HEK293 (cell line): ENCODE data around the gene CRIP1.

ENCODE experiments used
- CTCF ChIA-PET: fragments of 350-600 bp; formaldehyde crosslinking; extraction: SDS; loops from one replicate; lab custom pipeline; 2021; ENCODE audit warnings: antibody characterized with exemption; lab: Yijun Ruan, JAX
- POLR2A ChIA-PET: fragments of 300-600 bp; formaldehyde crosslinking; extraction: SDS; loops from one replicate; lab custom pipeline; 2020; ENCODE audit warnings: antibody characterized with exemption, inconsistent platforms; lab: Yijun Ruan, JAX
- H3K27ac ChIP-seq: fragments of 200-500 bp; sonication (Bioruptor generic); 2 replicates; pipeline ENCODE4 v1.5.1; 2014; ENCODE audit warnings: low read depth, low read length, control low read depth, inconsistent platforms; ENCODE audit errors: extremely low read depth
- H3K36me3 ChIP-seq, 2 experiments: fragments of 200-500 bp in 1 of 2; sonication (Bioruptor generic) in 1 of 2; 1 replicate in 1 of 2; 2 replicates in 1 of 2; pipeline ENCODE4 v1.5.1; 2014 to 2017; ENCODE audit warnings: inconsistent platforms in 2 of 2, low read length in 2 of 2; ENCODE audit not compliant: control insufficient read depth in 2 of 2, insufficient read depth in 1 of 2
- H3K4me1 ChIP-seq: fragments of 200-500 bp; sonication (Bioruptor generic); 2 replicates; pipeline ENCODE4 v1.5.1; 2014; ENCODE audit warnings: mild to moderate bottlenecking, low read length, inconsistent platforms; ENCODE audit not compliant: control insufficient read depth, insufficient read depth
- H3K4me3 ChIP-seq: 2 replicates; pipeline ENCODE4 v1.5.1; 2011; ENCODE audit warnings: low read depth, mild to moderate bottlenecking, control low read depth, low read length, moderate library complexity
- H3K9me3 ChIP-seq: fragments of 200-500 bp; sonication (Bioruptor generic); 2 replicates; pipeline ENCODE4 v1.5.1; 2014; ENCODE audit warnings: low read depth, low read length, inconsistent platforms; ENCODE audit not compliant: control insufficient read depth, insufficient read depth
- BCL11A ChIP-seq: fragments of 450-650 bp; formaldehyde crosslinking; IDR thresholded peaks from 2 replicates; pipeline ENCODE4 v1.5.1; 2016; ENCODE audit warnings: low read depth, missing biosample characterization, missing genetic modification characterization
- INSM2 ChIP-seq: fragments of 450-650 bp; formaldehyde crosslinking; IDR thresholded peaks from 2 replicates; pipeline ENCODE4 v1.5.1; 2016; ENCODE audit warnings: missing biosample characterization, missing genetic modification characterization
- KLF16 ChIP-seq: fragments of 450-650 bp; formaldehyde crosslinking; IDR thresholded peaks from 2 replicates; pipeline ENCODE4 v1.5.1; 2017; ENCODE audit warnings: missing biosample characterization, missing genetic modification characterization
- MYNN ChIP-seq: fragments of 450-650 bp; formaldehyde crosslinking; IDR thresholded peaks from 2 replicates; pipeline ENCODE4 v1.5.1; 2016; ENCODE audit warnings: missing biosample characterization, missing genetic modification characterization, borderline replicate concordance
- PRDM10 ChIP-seq: fragments of 450-650 bp; formaldehyde crosslinking; IDR thresholded peaks from 2 replicates; pipeline ENCODE4 v1.5.1; 2016; ENCODE audit warnings: missing biosample characterization, missing genetic modification characterization
- PRDM4 ChIP-seq: fragments of 450-650 bp; formaldehyde crosslinking; IDR thresholded peaks from 2 replicates; pipeline ENCODE4 v1.5.1; 2017; ENCODE audit warnings: missing biosample characterization, missing genetic modification characterization
- REST ChIP-seq: fragments of 450-650 bp; formaldehyde crosslinking; IDR thresholded peaks from 2 replicates; pipeline ENCODE4 v1.5.1; 2016; ENCODE audit warnings: missing biosample characterization, missing genetic modification characterization
- SCRT2 ChIP-seq: fragments of 450-650 bp; formaldehyde crosslinking; IDR thresholded peaks from 2 replicates; pipeline ENCODE4 v1.5.1; 2016; ENCODE audit warnings: missing biosample characterization, missing genetic modification characterization
- SP2 ChIP-seq: fragments of 450-650 bp; formaldehyde crosslinking; IDR thresholded peaks from 2 replicates; pipeline ENCODE4 v1.5.1; 2016; ENCODE audit warnings: missing biosample characterization, missing genetic modification characterization
- ZBTB48 ChIP-seq: fragments of 450-650 bp; formaldehyde crosslinking; IDR thresholded peaks from 2 replicates; pipeline ENCODE4 v1.5.1; 2016; ENCODE audit warnings: missing biosample characterization, missing genetic modification characterization
- ZIC2 ChIP-seq: fragments of 450-650 bp; formaldehyde crosslinking; IDR thresholded peaks from 2 replicates; pipeline ENCODE4 v1.5.1; 2016; ENCODE audit warnings: missing biosample characterization, missing genetic modification characterization
- ZNF155 ChIP-seq: fragments of 450-650 bp; formaldehyde crosslinking; IDR thresholded peaks from 2 replicates; pipeline ENCODE4 v1.5.1; 2016; ENCODE audit warnings: missing biosample characterization, missing genetic modification characterization
- ZNF2 ChIP-seq: fragments of 450-650 bp; formaldehyde crosslinking; IDR thresholded peaks from 2 replicates; pipeline ENCODE4 v1.5.1; 2016; ENCODE audit warnings: missing biosample characterization, missing genetic modification characterization
- ZNF221 ChIP-seq: fragments of 450-650 bp; formaldehyde crosslinking; IDR thresholded peaks from 2 replicates; pipeline ENCODE4 v1.5.1; 2017; ENCODE audit warnings: missing biosample characterization, missing genetic modification characterization, borderline replicate concordance
- ZNF350 ChIP-seq: fragments of 450-650 bp; formaldehyde crosslinking; IDR thresholded peaks from 2 replicates; pipeline ENCODE4 v1.5.0; 2017; ENCODE audit warnings: missing biosample characterization, mild to moderate bottlenecking, missing genetic modification characterization
- ZNF529 ChIP-seq: fragments of 450-650 bp; formaldehyde crosslinking; IDR thresholded peaks from 2 replicates; pipeline ENCODE4 v1.5.1; 2017; ENCODE audit warnings: missing genetic modification characterization, missing biosample characterization; ENCODE audit not compliant: insufficient replicate concordance
- ZNF548 ChIP-seq: fragments of 450-650 bp; formaldehyde crosslinking; IDR thresholded peaks from 2 replicates; pipeline ENCODE4 v1.5.1; 2016; ENCODE audit warnings: missing biosample characterization, missing genetic modification characterization
- ZNF610 ChIP-seq: fragments of 450-650 bp; formaldehyde crosslinking; IDR thresholded peaks from 2 replicates; pipeline ENCODE4 v1.5.1; 2016; ENCODE audit warnings: missing biosample characterization, missing genetic modification characterization, borderline replicate concordance
- ZNF654 ChIP-seq: fragments of 450-650 bp; formaldehyde crosslinking; IDR thresholded peaks from 2 replicates; pipeline ENCODE4 v1.5.1; 2016; ENCODE audit warnings: low read depth, missing biosample characterization, missing genetic modification characterization
- ZNF660 ChIP-seq: fragments of 450-650 bp; IDR thresholded peaks from 2 replicates; pipeline ENCODE4 v1.5.1; 2018; ENCODE audit warnings: missing biosample characterization, mild to moderate bottlenecking, missing genetic modification characterization

CRIP1 gene

GRCh38 chr14:105527381-105527825, 40.7 kb downstream of the CRIP1 start:
- Histone ChIP-seq H3K4me3 (peak overlapping the region; percentile 56), H3K27ac (peak overlapping the region; percentile 74; the same call in 1 of the 2 replicates), H3K9me3 (no peaks in the 10 kb centered on the region), H3K4me1 (0 out of 2 replicates have a peak, but pooled peaks cover 2% of the 10 kb centered on the region), H3K36me3 (peaks cover 0 to 24% of the 10 kb centered on the region in 2 experiments; a peak in 1 of 3 replicates)
- no peak for TF ChIP-seq SCRT2 (tag by site-specific recombination)
- no peak for TF ChIP-seq MYNN (tag by site-specific recombination)
- no peak for TF ChIP-seq ZNF610 (tag by site-specific recombination)
- TF ChIP-seq ZNF155 (tag by site-specific recombination): no peak
- no peak for TF ChIP-seq ZNF529
- ChIA-PET POLR2A (no interaction called here), CTCF (interaction anchor here (0.6 to 2.1 kb wide), 3 partner anchors 10 to 584 kb away, joined by 3 to 8 read pairs (median 3); no protein-coding TSS in a partner anchor)

- H3K27ac ChIP-seq: peak overlapping the region; percentile 74; the same call in 1 of the 2 replicates
- no peaks in the 10 kb centered on the region for H3K9me3 ChIP-seq
- peaks cover 0 to 24% of the 10 kb centered on the region in 2 experiments; a peak in 1 of 3 replicates for H3K36me3 ChIP-seq
- H3K4me1 ChIP-seq: 0 out of 2 replicates have a peak, but pooled peaks cover 2% of the 10 kb centered on the region
- POLR2A ChIA-PET: interaction anchor here (0.6 to 1.0 kb wide), 4 partner anchors 38 to 227 kb away, joined by 3 to 4 read pairs (median 3); partner anchors contain the start of gene BRF1
- peak overlapping the region; percentile 40 for H3K4me3 ChIP-seq
- CTCF ChIA-PET: interaction anchor here (0.6 to 2.1 kb wide), 12 partner anchors 9 to 530 kb away, joined by 3 to 13 read pairs (median 4); no protein-coding TSS in a partner anchor
- TF ChIP-seq ZNF660 (tag by site-specific recombination): peak; percentile 84
- TF ChIP-seq PRDM4: no peak
- TF ChIP-seq REST (tag by site-specific recombination): 0 out of 2 replicates have a peak, but pooled peaks have one; percentile 15
- TF ChIP-seq BCL11A: no peak
- peak; percentile 61 for TF ChIP-seq SP2 (tag by site-specific recombination)
- TF ChIP-seq ZNF2: peak; percentile 34
- TF ChIP-seq INSM2 (tag by site-specific recombination): no peak; the same call in 1 of the 2 replicates
- no peak for TF ChIP-seq ZNF548
- TF ChIP-seq KLF16: peak; percentile 44; the same call in 1 of the 2 replicates
- TF ChIP-seq ZNF350 (tag by site-specific recombination): no peak
- no peak for TF ChIP-seq ZNF221 (tag by site-specific recombination)
- TF ChIP-seq ZBTB48 (tag by site-specific recombination): no peak
- TF ChIP-seq ZIC2 (tag by site-specific recombination): peak; percentile 29; the same call in 1 of the 2 replicates
- TF ChIP-seq ZNF654 (tag by site-specific recombination): peak; percentile 52
- peak; percentile 48 for TF ChIP-seq PRDM10 (tag by site-specific recombination)
Measured at GRCh38 chr14:105527826-105528585, 41.3 kb downstream of the CRIP1 start.
